Superior temporal gyrus (tissue), 1 donor: Measurements from ENCODE around the gene IZUMO2.
"Not testable (repeated sequence)": the region's sequence is repeated elsewhere in the genome, so short reads cannot be mapped to it uniquely, and the experiment has no call there.

Experiments
- DNase-seq: peaks from one replicate; pipeline ENCODE4 v3.0.0-alpha.2; 2016; ENCODE audit errors: extremely low spot score

Gene IZUMO2

GRCh38 chr19:50184196-50184595, 21.1 kb upstream of the IZUMO2 start:
- no peak for DNase-seq

DNA sequence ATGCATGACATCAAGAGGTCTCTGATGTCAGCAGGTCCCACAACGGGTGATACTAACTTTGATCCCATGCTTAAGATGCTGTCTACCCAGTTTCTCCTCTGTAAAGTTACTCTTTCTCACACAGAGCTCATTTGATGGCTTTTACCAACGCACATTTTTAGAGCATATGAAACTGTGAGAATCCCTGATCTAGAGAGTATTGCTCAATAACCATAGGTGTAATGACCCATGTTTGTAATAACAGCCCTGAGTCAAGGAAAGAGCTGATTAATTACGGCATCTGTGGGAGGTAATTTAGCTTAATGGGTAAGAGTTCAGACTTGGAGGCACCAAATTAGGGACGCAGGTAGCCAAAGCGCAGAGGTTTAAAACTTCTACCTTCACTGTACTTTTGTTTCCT, 18.0 kb upstream of the IZUMO2 start:
- DNase-seq, result no peak

GRCh38 chr19:50178859-50179537, 15.9 kb upstream of the IZUMO2 start:
- no peak for DNase-seq

GRCh38 chr19:50178320-50178719, 15.2 kb upstream of the IZUMO2 start:
- no peak for DNase-seq

- no peak for DNase-seq
Observed at GRCh38 chr19:50176775-50177174, 13.7 kb upstream of the IZUMO2 start.

DNA sequence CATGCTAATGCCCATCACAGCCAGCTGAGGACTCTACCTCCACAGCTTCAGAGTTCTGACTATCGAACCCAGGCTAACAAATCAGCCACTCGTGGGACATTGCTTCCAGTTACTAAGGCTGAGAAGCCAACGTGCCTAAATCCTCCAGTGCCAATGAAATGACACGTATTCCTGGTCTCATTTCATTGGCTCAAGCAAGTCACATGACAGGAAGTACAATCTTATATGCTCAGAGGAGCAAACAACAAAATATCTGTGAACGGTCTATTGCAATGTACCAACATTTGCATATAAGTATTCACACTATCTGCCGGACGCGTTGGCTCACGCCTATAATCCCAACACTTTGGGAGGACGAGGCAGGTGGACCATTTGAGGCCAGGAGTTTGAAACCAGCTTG, 12.8 kb upstream of the IZUMO2 start:
- no peak for DNase-seq

- no peak for DNase-seq
Observed at GRCh38 chr19:50174100-50174793, 11.2 kb upstream of the IZUMO2 start.

DNA sequence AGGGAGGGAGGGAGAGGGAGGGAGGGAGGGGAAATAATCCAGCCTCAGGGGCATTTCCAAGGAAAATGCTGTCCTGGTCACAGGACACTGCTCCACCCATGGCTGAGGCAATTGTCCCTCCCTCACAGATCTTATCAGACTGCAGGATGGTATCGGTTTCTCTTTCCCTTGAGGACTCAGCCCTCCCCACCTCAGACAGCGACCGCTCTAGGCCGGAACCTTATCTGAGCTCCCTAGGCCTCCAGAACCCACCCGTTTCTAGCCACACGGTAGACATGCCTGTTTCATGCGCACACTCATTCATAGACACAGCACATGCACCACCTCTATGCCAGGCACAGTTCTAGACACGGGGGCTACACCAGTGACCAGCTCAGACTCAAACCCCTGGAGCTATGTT, 10.0 kb upstream of the IZUMO2 start:
- DNase-seq, result no peak

GRCh38 chr19:50172726-50173125, 9.6 kb upstream of the IZUMO2 start:
- no peak for DNase-seq

DNA sequence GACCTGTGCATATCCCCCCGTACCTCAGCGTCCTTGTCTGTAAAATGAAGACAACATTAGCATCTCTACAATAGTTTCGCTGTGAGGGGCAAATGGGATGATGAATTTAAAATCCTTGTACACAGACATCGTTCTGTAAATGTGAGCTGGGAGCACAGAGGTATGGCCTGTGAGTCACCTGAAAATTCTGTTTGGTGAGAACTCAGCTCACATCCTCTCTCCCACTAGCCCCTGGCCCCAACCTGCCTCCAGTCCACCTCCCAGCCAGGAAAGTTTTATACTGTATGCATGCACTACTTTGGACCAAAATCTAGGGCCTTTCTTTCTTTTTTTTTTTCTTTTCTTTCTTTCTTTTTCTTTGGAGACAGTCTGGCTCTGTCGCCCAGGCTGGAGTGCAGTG, 8.7 kb upstream of the IZUMO2 start:
- no peak for DNase-seq

GRCh38 chr19:50167314-50167721, 4.2 kb upstream of the IZUMO2 start:
- no peak for DNase-seq

DNA sequence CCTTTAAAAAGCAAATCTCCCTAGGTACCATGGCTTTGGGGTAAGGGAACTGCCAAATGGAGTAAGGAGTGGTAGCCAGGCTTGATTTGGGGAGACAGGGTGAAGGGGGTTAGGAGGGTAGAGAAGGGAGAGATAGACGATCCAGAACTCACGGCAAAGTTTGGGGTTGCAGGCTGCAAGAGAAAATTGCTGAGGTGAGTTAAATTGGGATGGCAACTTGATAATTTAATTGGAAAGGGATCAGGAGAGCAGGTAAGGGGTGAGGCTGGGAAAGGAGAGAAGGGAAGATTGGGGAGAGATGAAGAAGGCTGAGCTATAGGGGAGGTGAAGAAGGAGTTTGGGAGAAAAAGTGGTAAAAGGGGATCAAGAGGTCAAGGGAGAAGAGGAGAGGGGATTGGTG, 4.0 kb downstream of the IZUMO2 start:
- no peak for DNase-seq

DNA sequence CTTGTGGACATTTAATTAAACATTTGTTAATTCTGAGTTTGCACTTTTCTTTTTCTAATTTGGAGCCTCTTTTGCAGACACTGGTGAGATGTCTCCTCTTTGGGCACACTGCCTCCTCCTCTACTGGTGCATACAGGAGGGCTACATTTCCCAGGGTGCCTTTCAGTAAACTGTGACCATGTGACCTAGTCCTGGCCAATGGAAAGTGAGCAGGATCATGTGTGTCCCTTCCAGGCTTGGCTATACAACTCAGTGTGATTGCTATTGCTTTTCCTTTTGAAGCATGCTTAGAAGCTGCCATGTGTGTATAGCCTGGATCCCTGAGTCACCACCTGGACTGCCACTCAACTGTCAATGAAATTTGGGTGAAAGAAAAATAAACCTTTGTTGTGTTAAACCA, 4.5 kb downstream of the IZUMO2 start:
- DNase-seq, result no peak

- DNase-seq, result no peak
Observed at GRCh38 chr19:50155520-50156109, 7.5 kb downstream of the IZUMO2 start.

DNA sequence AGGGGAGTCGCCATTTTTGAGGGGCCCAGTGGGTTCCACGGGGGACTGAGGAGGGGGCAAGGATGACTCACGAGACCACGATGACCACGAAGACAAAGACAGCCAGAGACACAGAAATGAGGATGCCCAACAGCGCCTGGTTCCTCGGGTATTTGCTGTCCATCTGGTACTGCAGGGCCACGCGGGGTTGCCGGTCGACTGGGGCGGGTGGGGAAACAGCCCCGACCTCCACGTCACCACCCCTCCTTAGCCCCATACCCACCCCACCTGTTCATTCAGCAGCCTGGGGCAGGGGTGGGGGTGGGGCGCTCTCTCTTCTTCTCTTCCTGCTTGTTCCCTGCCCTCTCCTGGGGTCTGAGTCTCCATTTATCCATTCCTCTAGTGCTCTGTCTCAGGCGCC, 8.6 kb downstream of the IZUMO2 start:
- DNase-seq, result no peak

GRCh38 chr19:50152578-50152977, 10.5 kb downstream of the IZUMO2 start:
- DNase-seq, result no peak

- DNase-seq, result no peak
Observed at GRCh38 chr19:50148528-50148927, 14.6 kb downstream of the IZUMO2 start.

- DNase-seq, result peak; percentile 97
Observed at GRCh38 chr19:50147462-50148423, 15.3 kb downstream of the IZUMO2 start.

- DNase-seq, result not testable (repeated sequence)
Observed at GRCh38 chr19:50141921-50142320, 21.2 kb downstream of the IZUMO2 start.

- DNase-seq, result not testable (repeated sequence)
Observed at GRCh38 chr19:50140118-50140845, 22.8 kb downstream of the IZUMO2 start.
